GM19193 (cell line): ENCODE data around the gene POLN.

Source experiments
- POLR2A ChIP-seq: IDR thresholded peaks from 4 replicates; pipeline ENCODE4 v1.6.1; 2011; ENCODE audit not compliant: insufficient read depth, insufficient read length; ENCODE audit errors: extremely low read depth

POLN gene

GRCh38 chr4:2241410-2242353, at the start of gene POLN, which contains the start of gene HAUS3:
Gene POLN, minus strand, starts transcription at chr4:2242121. Its CDS starts 12,890 bp downstream, at chr4:2229231.
Gene HAUS3, minus strand, starts transcription at chr4:2242121. Its CDS starts 1,175 bp downstream, at chr4:2240946.
- TF ChIP-seq POLR2A: peak; percentile 78

GRCh38 chr4:2290974-2291704, 49.2 kb upstream of the POLN start:
- no peak for TF ChIP-seq POLR2A

GRCh38 chr4:2290488-2290887, 48.6 kb upstream of the POLN start:
- TF ChIP-seq POLR2A: no peak

GRCh38 chr4:2289955-2290333, 48.0 kb upstream of the POLN start:
- TF ChIP-seq POLR2A: no peak

- TF ChIP-seq POLR2A: no peak
Measured at GRCh38 chr4:2289311-2289954, 47.5 kb upstream of the POLN start.

GRCh38 chr4:2288051-2288541, 46.2 kb upstream of the POLN start:
- no peak for TF ChIP-seq POLR2A

- TF ChIP-seq POLR2A: no peak
Measured at GRCh38 chr4:2287594-2287915, 45.6 kb upstream of the POLN start.

GRCh38 chr4:2286904-2287593, 45.1 kb upstream of the POLN start:
- no peak for TF ChIP-seq POLR2A

- TF ChIP-seq POLR2A: no peak
Measured at GRCh38 chr4:2285613-2286381, 43.9 kb upstream of the POLN start.

- no peak for TF ChIP-seq POLR2A
Measured at GRCh38 chr4:2284934-2285612, 43.2 kb upstream of the POLN start.

- no peak for TF ChIP-seq POLR2A
Measured at GRCh38 chr4:2284161-2284933, 42.4 kb upstream of the POLN start.

- no peak for TF ChIP-seq POLR2A
Measured at GRCh38 chr4:2283199-2283711, 41.3 kb upstream of the POLN start.
